ENCODE results near the gene AXIN2.

- TF ChIP-seq CTCF (IDR thresholded peaks at IDR 0.05) = no peak
- TF ChIP-seq POLR2AphosphoS5 (IDR thresholded peaks at IDR 0.05; ENCODE audit: insufficient read depth in 1 of 2, low read depth in 1 of 2) = peak in 1 of 2 donors; percentile 50
- no peak for TF ChIP-seq POLR2A (IDR thresholded peaks at IDR 0.05)
Measured at GRCh38 chr17:65531256-65532100, 30.0 kb downstream of the AXIN2 start.

Measured in vagina (tissue), 2 donors.